Loucy (cell line): ENCODE results near the gene GSTT4.
"Not testable (repeated sequence)": the region's sequence is repeated elsewhere in the genome, so short reads cannot be mapped to it uniquely, and the experiment has no call there.

Source experiments
- CTCF ChIP-seq: fragments of 200-600 bp; sonication (generic); conservative IDR thresholded peaks from 2 replicates; pipeline ENCODE4 v1.5.1; 2014; ENCODE audit warnings: mild to moderate bottlenecking, antibody characterized with exemption, low read length
- EZH2phosphoT487 ChIP-seq: fragments of 200-600 bp; IDR thresholded peaks from 2 replicates; pipeline ENCODE4 v1.6.1; 2018; ENCODE audit warnings: antibody characterized with exemption, mild to moderate bottlenecking, moderate library complexity, borderline replicate concordance

- not testable (repeated sequence) for TF ChIP-seq CTCF, EZH2phosphoT487
Measured at GRCh38 chr22:23954193-23954990, 50.9 kb downstream of the GSTT4 start.
